ENCODE results near the gene VWF. TPM values are rescaled to one million over a fixed set of nuclear protein-coding genes. Genes with fewer than 3 reads are reported as not detected.
"Not testable (repeated sequence)": the region's sequence is repeated elsewhere in the genome, so short reads cannot be mapped to it uniquely, and the experiment has no call there.

VWF gene
- total RNA-seq, result 61.8 TPM
- polyA plus RNA-seq, result 97.0 TPM

GRCh38 chr12:6124411-6125309 lies at the start of gene VWF:
VWF (minus strand) TSS chr12:6124670; CDS start chr12:6123196, 1,474 bp downstream.
- Histone ChIP-seq H3K36me3 (ENCODE audit: insufficient read depth) (no peaks in the 10 kb centered on the region), H3K4me3 (ENCODE audit: low read depth, low read length) (peak within 1 kb of the TSS; percentile 7), H3K4me1 (ENCODE audit: insufficient read depth) (no peaks in the 10 kb centered on the region), H3K27ac (ENCODE audit: low read depth) (no peak within 1 kb of the TSS)
- DNase-seq (ENCODE audit: extremely low spot score), result no peak
- WGBS, result 68% methylated on average over 5 of the region's 5 CpGs

- H3K36me3 ChIP-seq (ENCODE audit: insufficient read depth), result no peaks in the 10 kb centered on the region
- DNase-seq (ENCODE audit: extremely low spot score), result no peak
- WGBS, result 82% methylated on average over 4 of the region's 4 CpGs
- H3K4me1 ChIP-seq (ENCODE audit: insufficient read depth), result peaks cover 2% of the 10 kb centered on the region
- no peak overlapping the region for H3K27ac ChIP-seq (ENCODE audit: low read depth)
- no peak overlapping the region for H3K4me3 ChIP-seq (ENCODE audit: low read depth, low read length)
Measured at GRCh38 chr12:6172862-6173261, 48.4 kb upstream of the VWF start.

- 89% methylated on average over 15 of the region's 15 CpGs for WGBS
- Histone ChIP-seq H3K4me1 (ENCODE audit: insufficient read depth) (peaks cover 2% of the 10 kb centered on the region), H3K4me3 (ENCODE audit: low read depth, low read length) (no peak overlapping the region), H3K27ac (ENCODE audit: low read depth) (no peak overlapping the region), H3K36me3 (ENCODE audit: insufficient read depth) (no peaks in the 10 kb centered on the region)
- no peak for DNase-seq (ENCODE audit: extremely low spot score)
Measured at GRCh38 chr12:6172086-6172485, 47.6 kb upstream of the VWF start.

GRCh38 chr12:6171409-6172015 lies 47.0 kb upstream of the VWF start:
- Histone ChIP-seq H3K27ac (ENCODE audit: low read depth) (no peak overlapping the region), H3K36me3 (ENCODE audit: insufficient read depth) (no peaks in the 10 kb centered on the region), H3K4me3 (ENCODE audit: low read depth, low read length) (no peak overlapping the region), H3K4me1 (ENCODE audit: insufficient read depth) (peaks cover 2% of the 10 kb centered on the region)
- no peak for DNase-seq (ENCODE audit: extremely low spot score)
- 78% methylated on average over 21 of the region's 21 CpGs for WGBS

- Histone ChIP-seq H3K4me3 (ENCODE audit: low read depth, low read length) (no peak overlapping the region), H3K4me1 (ENCODE audit: insufficient read depth) (peaks cover 2% of the 10 kb centered on the region), H3K36me3 (ENCODE audit: insufficient read depth) (no peaks in the 10 kb centered on the region), H3K27ac (ENCODE audit: low read depth) (peak overlapping the region; percentile 68)
- no peak for DNase-seq (ENCODE audit: extremely low spot score)
- WGBS, result 59% methylated on average over 17 of the region's 17 CpGs
Measured at GRCh38 chr12:6167327-6168280, 43.1 kb upstream of the VWF start.

GRCh38 chr12:6166808-6167207 lies 42.3 kb upstream of the VWF start:
- H3K4me3 ChIP-seq (ENCODE audit: low read depth, low read length), result no peak overlapping the region
- H3K4me1 ChIP-seq (ENCODE audit: insufficient read depth), result peaks cover 2% of the 10 kb centered on the region
- no peaks in the 10 kb centered on the region for H3K36me3 ChIP-seq (ENCODE audit: insufficient read depth)
- H3K27ac ChIP-seq (ENCODE audit: low read depth), result no peak overlapping the region
- no peak for DNase-seq (ENCODE audit: extremely low spot score)
- WGBS, result 91% methylated on average over 6 of the region's 6 CpGs

GRCh38 chr12:6165395-6165794 lies 40.9 kb upstream of the VWF start:
- no peak for DNase-seq (ENCODE audit: extremely low spot score)
- H3K4me1 ChIP-seq (ENCODE audit: insufficient read depth), result peaks cover 2% of the 10 kb centered on the region
- no peak overlapping the region for H3K27ac ChIP-seq (ENCODE audit: low read depth)
- H3K36me3 ChIP-seq (ENCODE audit: insufficient read depth), result no peaks in the 10 kb centered on the region
- no peak overlapping the region for H3K4me3 ChIP-seq (ENCODE audit: low read depth, low read length)
- 62% methylated on average over 2 of the region's 2 CpGs for WGBS

GRCh38 chr12:6163416-6164060 lies 39.1 kb upstream of the VWF start:
- no peak for DNase-seq (ENCODE audit: extremely low spot score)
- Histone ChIP-seq H3K36me3 (ENCODE audit: insufficient read depth) (no peaks in the 10 kb centered on the region), H3K27ac (ENCODE audit: low read depth) (no peak overlapping the region), H3K4me1 (ENCODE audit: insufficient read depth) (peaks cover under 1% of the 10 kb centered on the region), H3K4me3 (ENCODE audit: low read depth, low read length) (no peak overlapping the region)
- WGBS, result 85% methylated on average over 8 of the region's 8 CpGs

- H3K4me3 ChIP-seq (ENCODE audit: low read depth, low read length), result no peak overlapping the region
- no peak for DNase-seq (ENCODE audit: extremely low spot score)
- no peaks in the 10 kb centered on the region for H3K36me3 ChIP-seq (ENCODE audit: insufficient read depth)
- WGBS, result 34% methylated on average over 16 of the region's 16 CpGs
- no peaks in the 10 kb centered on the region for H3K4me1 ChIP-seq (ENCODE audit: insufficient read depth)
- H3K27ac ChIP-seq (ENCODE audit: low read depth), result no peak overlapping the region
Measured at GRCh38 chr12:6161124-6161882, 36.8 kb upstream of the VWF start.

- not testable (repeated sequence) for DNase-seq (ENCODE audit: extremely low spot score); H3K27ac ChIP-seq (ENCODE audit: low read depth); H3K4me3 ChIP-seq (ENCODE audit: low read depth, low read length); H3K36me3 ChIP-seq (ENCODE audit: insufficient read depth); H3K4me1 ChIP-seq (ENCODE audit: insufficient read depth)
- WGBS, result 94% methylated on average over 19 of the region's 19 CpGs
Measured at GRCh38 chr12:6160049-6160649, 35.7 kb upstream of the VWF start.

GRCh38 chr12:6159166-6160011 lies 34.9 kb upstream of the VWF start:
- not testable (repeated sequence) for H3K4me3 ChIP-seq (ENCODE audit: low read depth, low read length); H3K36me3 ChIP-seq (ENCODE audit: insufficient read depth); DNase-seq (ENCODE audit: extremely low spot score); H3K27ac ChIP-seq (ENCODE audit: low read depth); H3K4me1 ChIP-seq (ENCODE audit: insufficient read depth)
- WGBS, result 88% methylated on average over 50 of the region's 50 CpGs
